ENCODE results near the gene CELF3.

GRCh38 chr1:151763990-151764389, 47.4 kb upstream of the CELF3 start:
- TF ChIP-seq CTCF (IDR thresholded peaks at IDR 0.05): no peak
- TF ChIP-seq POLR2A (IDR thresholded peaks at IDR 0.05): no peak

Measured in thyroid gland (tissue), 4 donors.